H1 (cell line): Measurements from ENCODE around the gene P2RX7. TPM values are rescaled to one million over a fixed set of nuclear protein-coding genes. Genes with fewer than 3 reads are reported as not detected.

Experiments
- CTCF ChIA-PET: fragments of 300-600 bp; sonication (Branson Sonifier 250); formaldehyde crosslinking; loops from one replicate; lab custom pipeline; 2021; ENCODE audit not compliant: partially characterized antibody; lab: Charles Lee
- POLR2A ChIA-PET: fragments of 300-600 bp; sonication (Branson Sonifier 250); formaldehyde crosslinking; loops from one replicate; lab custom pipeline; 2021; ENCODE audit warnings: inconsistent platforms; ENCODE audit not compliant: partially characterized antibody; lab: Charles Lee
- DNase-seq, 2 experiments: peaks; one replicate each; pipeline versions ENCODE4 v3.0.0 to v3.0.0-alpha.2; 2010 to 2022; ENCODE audit warnings: low spot score in 2 of 2, low read depth in 1 of 2, mixed read lengths in 1 of 2
- FAIRE-seq: peaks from 2 replicates; lab custom pipeline; 2011; peaks lifted over from hg19 to GRCh38; lab: Jason Lieb, UNC
- H2AFZ ChIP-seq: 2 replicates; pipeline ENCODE4 v1.8.1; 2012; ENCODE audit warnings: low read length, inconsistent platforms
- H2AK5ac ChIP-seq: 2 replicates; pipeline ENCODE4 v1.6.1; 2013; ENCODE audit warnings: low read depth, low read length
- H2BK120ac ChIP-seq: replicated peaks from 2 replicates; pipeline ENCODE3; 2013; ENCODE audit warnings: low read depth, low read length, inconsistent platforms
- H2BK12ac ChIP-seq: 2 replicates; pipeline ENCODE4 v1.6.1; 2013; ENCODE audit warnings: low read depth, low read length
- H2BK15ac ChIP-seq: 2 replicates; pipeline ENCODE4 v1.6.1; 2013; ENCODE audit warnings: low read length
- H2BK20ac ChIP-seq: 2 replicates; pipeline ENCODE4 v1.6.1; 2013; ENCODE audit warnings: low read length
- H2BK5ac ChIP-seq: 2 replicates; pipeline ENCODE4 v1.6.1; 2013; ENCODE audit warnings: low read depth, low read length
- H3K14ac ChIP-seq: 2 replicates; pipeline ENCODE4 v1.6.1; 2013; ENCODE audit warnings: inconsistent platforms; ENCODE audit not compliant: insufficient read length
- H3K18ac ChIP-seq: 2 replicates; pipeline ENCODE4 v1.6.1; 2013; ENCODE audit warnings: low read length; ENCODE audit errors: extremely low read depth
- H3K23ac ChIP-seq: 2 replicates; pipeline ENCODE4 v1.6.1; 2013; ENCODE audit warnings: inconsistent platforms; ENCODE audit not compliant: insufficient read length
- H3K23me2 ChIP-seq: 2 replicates; pipeline ENCODE4 v1.6.1; 2013; ENCODE audit warnings: low read depth, low read length
- H3K27ac ChIP-seq: 2 replicates; pipeline ENCODE4 v1.6.1; 2011; ENCODE audit warnings: low read depth, low read length, inconsistent platforms
- H3K27me3 ChIP-seq, 4 experiments: replicated peaks in 1 of 4; 1 replicate in 1 of 4; 2 replicates in 3 of 4; pipeline versions ENCODE4 v1.6.1 to v1.8.1; 2011 to 2013; ENCODE audit warnings: low read length in 3 of 4, mild to moderate bottlenecking in 3 of 4, inconsistent platforms in 2 of 4, mixed read lengths in 2 of 4, moderate library complexity in 1 of 4; ENCODE audit not compliant: control insufficient read depth in 3 of 4, insufficient read depth in 3 of 4; ENCODE audit errors: extremely low read depth in 1 of 4
- H3K36me3 ChIP-seq, 4 experiments: 2 replicates each; pipeline versions ENCODE4 v1.6.1 to v1.8.1; 2011 to 2013; ENCODE audit warnings: mild to moderate bottlenecking in 4 of 4, low read length in 3 of 4, moderate library complexity in 2 of 4, control low read depth in 1 of 4, inconsistent platforms in 1 of 4; ENCODE audit not compliant: insufficient read depth in 4 of 4, control insufficient read depth in 2 of 4
- H3K4ac ChIP-seq: replicated peaks from 2 replicates; pipeline ENCODE3; 2013; ENCODE audit warnings: low read length, low read depth, mixed read lengths, inconsistent platforms; ENCODE audit not compliant: insufficient read length
- H3K4me1 ChIP-seq, 4 experiments: replicated peaks in 1 of 4; 1 replicate in 1 of 4; 2 replicates in 3 of 4; pipeline versions ENCODE4 v1.6.1 to v1.8.1; 2011 to 2013; ENCODE audit warnings: low read length in 3 of 4, inconsistent platforms in 2 of 4, mixed read lengths in 1 of 4; ENCODE audit not compliant: insufficient read depth in 4 of 4, control insufficient read depth in 3 of 4
- H3K4me2 ChIP-seq, 2 experiments: 2 replicates each; pipeline versions ENCODE4 v1.6.1 to v1.8.1; 2011 to 2013; ENCODE audit warnings: low read depth in 2 of 2, low read length in 2 of 2, control low read depth in 1 of 2, inconsistent platforms in 1 of 2, mild to moderate bottlenecking in 1 of 2; ENCODE audit not compliant: insufficient read depth in 1 of 2
- H3K4me3 ChIP-seq, 4 experiments: fragments of 200-600, 300-600 bp in 1 of 4; sonication (generic), shearing (Covaris generic), sonication (Bioruptor Twin) in 1 of 4; 2 replicates each; pipeline versions ENCODE4 v1.5.1 to v1.8.1; 2011 to 2016; ENCODE audit warnings: low read length in 4 of 4, low read depth in 3 of 4, control low read depth in 2 of 4, inconsistent platforms in 2 of 4, mild to moderate bottlenecking in 2 of 4, mixed read lengths in 1 of 4, moderate library complexity in 1 of 4; ENCODE audit not compliant: insufficient read depth in 2 of 4; ENCODE audit errors: extremely low read depth in 1 of 4
- H3K56ac ChIP-seq: replicated peaks from 2 replicates; pipeline ENCODE3; 2013; ENCODE audit warnings: low read depth, mild to moderate bottlenecking, mixed read lengths, low read length, inconsistent platforms; ENCODE audit not compliant: insufficient read length
- H3K79me1 ChIP-seq: 2 replicates; pipeline ENCODE4 v1.6.1; 2013; ENCODE audit warnings: low read depth, low read length, control low read depth
- H3K79me2 ChIP-seq, 2 experiments: 2 replicates each; pipeline versions ENCODE4 v1.6.1 to v1.8.1; 2012 to 2013; ENCODE audit warnings: low read length in 2 of 2, mild to moderate bottlenecking in 2 of 2, inconsistent platforms in 1 of 2; ENCODE audit not compliant: insufficient read depth in 2 of 2, control insufficient read depth in 1 of 2
- H3K9ac ChIP-seq, 4 experiments: replicated peaks in 1 of 4; 1 replicate in 1 of 4; 2 replicates in 3 of 4; pipeline versions ENCODE4 v1.6.1 to v1.8.1; 2011 to 2013; ENCODE audit warnings: low read depth in 3 of 4, low read length in 3 of 4, control low read depth in 2 of 4, mild to moderate bottlenecking in 2 of 4, moderate library complexity in 2 of 4, inconsistent platforms in 1 of 4; ENCODE audit errors: extremely low read depth in 1 of 4
- H3K9me3 ChIP-seq, 2 experiments: 2 replicates each; pipeline versions ENCODE4 v1.6.1 to v1.8.1; 2012 to 2013; ENCODE audit warnings: mild to moderate bottlenecking in 2 of 2, moderate library complexity in 2 of 2, control low read depth in 1 of 2, inconsistent platforms in 1 of 2, low read depth in 1 of 2, low read length in 1 of 2, mixed read lengths in 1 of 2; ENCODE audit not compliant: insufficient read depth in 2 of 2
- H4K20me1 ChIP-seq, 2 experiments: replicated peaks in 1 of 2; 2 replicates each; pipeline versions ENCODE3 to v1.8.1; 2011 to 2013; ENCODE audit warnings: inconsistent platforms in 2 of 2, low read length in 2 of 2, mild to moderate bottlenecking in 1 of 2; ENCODE audit not compliant: insufficient read depth in 2 of 2, control insufficient read depth in 1 of 2
- H4K5ac ChIP-seq: 2 replicates; pipeline ENCODE4 v1.6.1; 2013; ENCODE audit warnings: low read length, low read depth, mixed read lengths, inconsistent platforms; ENCODE audit not compliant: insufficient read length
- H4K8ac ChIP-seq: 2 replicates; pipeline ENCODE4 v1.8.0; 2013; ENCODE audit warnings: mild to moderate bottlenecking, moderate library complexity, low read length, inconsistent platforms; ENCODE audit not compliant: insufficient read depth; ENCODE audit errors: extremely low read depth
- H4K91ac ChIP-seq: replicated peaks from 2 replicates; pipeline ENCODE3; 2013; ENCODE audit warnings: low read length, mixed read lengths, inconsistent platforms; ENCODE audit not compliant: insufficient read length
- KDM1A ChIP-seq: fragments of 200-600, 300-600 bp; sonication (generic); IDR thresholded peaks from 2 replicates; pipeline ENCODE4 v1.7.1; 2016; ENCODE audit warnings: mild to moderate bottlenecking, low read length, borderline replicate concordance
- NRF1 ChIP-seq: IDR thresholded peaks from 2 replicates; pipeline ENCODE4 v1.6.1; 2011; ENCODE audit warnings: mild to moderate bottlenecking, low read depth, low read length, improper control_type of control experiment
- WGBS, 2 experiments: shearing (Covaris generic) in 1 of 2; methylation state at CpG; one replicate each; pipeline versions ENCODE4 v1.1.6 to v1.1.7; 2013 to 2015; ENCODE audit warnings: low lambda C conversion rate in 2 of 2, mixed read lengths in 2 of 2, inconsistent platforms in 1 of 2, low coverage in 1 of 2, missing lambda C conversion rate in 1 of 2; ENCODE audit not compliant: insufficient replicate concordance in 2 of 2, insufficient coverage in 1 of 2, insufficient read length in 1 of 2; ENCODE audit errors: extremely low coverage in 1 of 2, missing lambda C conversion rate in 1 of 2; 5-methylcytosine and 5-hydroxymethylcytosine counted together
- polyA plus RNA-seq, 7 experiments: library from polyadenylated mRNA; depleted of rRNA in 3 of 7; stranded (reverse) in 5 of 7; unstranded in 2 of 7; fragments of >200 nt in 5 of 7; fragments of 200-250 nt in 2 of 7; gene quantifications; 1 replicate in 5 of 7; 2 replicates in 1 of 7; 4 replicates in 1 of 7; pipeline versions ENCODE4 v1.2.1 to v1.2.3, GENCODE V29; 2011 to 2013; ENCODE audit warnings: missing spikeins in 2 of 7, mixed read lengths in 2 of 7
- total RNA-seq: library from RNA; stranded (reverse); fragmentation: NEBNext Ultra II Directional; extraction: Animal tissue kit (Norgen Biotek cat#: 25700); gene quantifications from 2 replicates; pipeline ENCODE4 v1.2.1, GENCODE V29; 2021

P2RX7 gene
- total and polyA plus RNA-seq, 2 of the 8 experiments (the other 6 are each of a cell fraction or from before 2014, with no cell fraction given): 0.38 to 0.56 TPM

DNA sequence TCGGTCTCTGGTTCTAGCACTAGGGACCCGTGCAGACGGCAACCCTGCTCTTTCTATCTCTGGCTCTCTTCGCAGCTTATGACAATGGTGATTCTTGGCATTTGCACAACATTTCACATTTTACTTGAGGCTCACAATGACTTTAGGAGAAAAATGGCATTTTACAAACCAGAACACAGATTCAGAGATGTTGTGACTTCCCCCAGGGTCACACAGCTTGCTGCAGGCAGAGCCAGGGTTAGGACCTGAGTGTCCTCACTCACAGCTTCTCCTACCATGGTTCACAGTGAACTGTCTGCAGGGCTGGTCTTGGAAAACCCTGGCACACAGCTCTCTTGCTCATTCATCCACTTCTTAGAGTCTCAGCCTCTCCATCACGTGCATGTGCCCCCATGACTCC lies 23.7 kb downstream of the P2RX7 start:
- peaks cover 0 to 2% (median 0%) of the 10 kb centered on the region in 4 experiments; a peak in 2 of 7 replicates for H3K4me1 ChIP-seq
- H2BK12ac ChIP-seq: no peak overlapping the region
- H3K4me3 ChIP-seq: no peak overlapping the region
- FAIRE-seq (no peak), DNase-seq (no peak)
- H4K5ac ChIP-seq: no peak overlapping the region
- H3K27me3 ChIP-seq: no peaks in the 10 kb centered on the region
- H3K18ac ChIP-seq: no peak overlapping the region
- H3K79me1 ChIP-seq: no peaks in the 10 kb centered on the region
- ChIA-PET POLR2A (no interaction called here), CTCF (interaction anchor here (1.1 kb wide), 1 partner anchor 74 kb away, joined by 3 read pairs; no protein-coding TSS in a partner anchor)
- H4K8ac ChIP-seq: no peak overlapping the region
- no peaks in the 10 kb centered on the region for H3K36me3 ChIP-seq
- H3K23ac ChIP-seq: no peak overlapping the region
- H2BK20ac ChIP-seq: no peak overlapping the region
- no peaks in the 10 kb centered on the region for H3K79me2 ChIP-seq
- H3K27ac ChIP-seq: no peak overlapping the region
- no peaks in the 10 kb centered on the region for H3K9me3 ChIP-seq
- H3K23me2 ChIP-seq: no peaks in the 10 kb centered on the region
- 83% methylated on average over 5 of the region's 5 CpGs; no CpG with 5 or more reads in 1 of the 2 experiments for WGBS, 2 experiments
- no peaks in the 10 kb centered on the region for H4K20me1 ChIP-seq
- H4K91ac ChIP-seq: peak overlapping the region; percentile 34
- no peak overlapping the region for H3K9ac ChIP-seq
- H3K4ac ChIP-seq: peak overlapping the region; percentile 71
- H3K4me2 ChIP-seq: no peak overlapping the region
- no peak overlapping the region for H3K14ac ChIP-seq
- no peak overlapping the region for H2BK120ac ChIP-seq
- no peak overlapping the region for H3K56ac ChIP-seq
- H2AFZ ChIP-seq: no peak overlapping the region
- 0 out of 2 replicates have a peak, but pooled peaks have one; percentile 58 for TF ChIP-seq KDM1A
- no peak for TF ChIP-seq NRF1
- no peak overlapping the region for H2AK5ac ChIP-seq
- no peak overlapping the region for H2BK15ac ChIP-seq
- H2BK5ac ChIP-seq: no peak overlapping the region
